Peyer's patch (tissue), 4 donors: ENCODE results near the gene FAM151B. TPM values are rescaled to one million over a fixed set of nuclear protein-coding genes. Genes with fewer than 3 reads are reported as not detected.
A peak's percentile ranks its signal among the peaks of the same experiment; 100 is the strongest.

ENCODE experiments used
- DNase-seq, 3 donors: peaks; one replicate each; pipeline ENCODE4 v3.0.0-alpha.2; 2017 to 2019
- H3K27ac ChIP-seq, 4 donors: fragments of 200-600 bp; sonication (generic); one replicate each; pipeline ENCODE4 v1.5.1; 2016 to 2019
- H3K27me3 ChIP-seq, 2 donors: fragments of 200-600 bp; sonication (generic); one replicate each; pipeline ENCODE4 v1.5.1; 2019
- H3K36me3 ChIP-seq, 3 donors: fragments of 200-600 bp; sonication (generic); one replicate each; pipeline ENCODE4 v1.5.1; 2016 to 2019
- H3K4me1 ChIP-seq, 4 donors: fragments of 200-600 bp; sonication (generic); one replicate each; pipeline ENCODE4 v1.5.1; 2016 to 2019
- H3K4me3 ChIP-seq, 4 donors: fragments of 200-600 bp; sonication (generic); 1 replicate in 3 of 4; 2 replicates in 1 of 4; pipeline ENCODE4 v1.5.1; 2016 to 2019; ENCODE audit warnings: mild to moderate bottlenecking in 1 of 4
- H3K9me3 ChIP-seq, 4 donors: fragments of 200-600 bp; sonication (generic); one replicate each; pipeline ENCODE4 v1.5.1; 2016 to 2019; ENCODE audit warnings: mild to moderate bottlenecking in 1 of 4
- CTCF ChIP-seq, 6 experiments: fragments of 450-650 bp in 4 of 6; fragments of 200-600 bp in 2 of 6; sonication (generic) in 1 of 6; IDR thresholded peaks; one replicate each; pipeline ENCODE4 v1.5.1; 2017 to 2019; ENCODE audit warnings: antibody characterized with exemption in 6 of 6, mild to moderate bottlenecking in 3 of 6, moderate library complexity in 1 of 6
- POLR2A ChIP-seq, 2 donors: fragments of 450-650 bp; IDR thresholded peaks; one replicate each; pipeline ENCODE4 v1.5.1; 2017; ENCODE audit warnings: antibody characterized with exemption in 2 of 2, mild to moderate bottlenecking in 2 of 2, moderate library complexity in 2 of 2
- total RNA-seq, 4 donors: library from RNA; depleted of rRNA; stranded (reverse); fragments of >200 nt; gene quantifications; one replicate each; pipeline ENCODE4 v1.1.0, GENCODE V29; 2016

FAM151B gene
- total RNA-seq, 4 donors from 2014 or later = 0.35 to 11.6 (median 2.5) TPM

DNA sequence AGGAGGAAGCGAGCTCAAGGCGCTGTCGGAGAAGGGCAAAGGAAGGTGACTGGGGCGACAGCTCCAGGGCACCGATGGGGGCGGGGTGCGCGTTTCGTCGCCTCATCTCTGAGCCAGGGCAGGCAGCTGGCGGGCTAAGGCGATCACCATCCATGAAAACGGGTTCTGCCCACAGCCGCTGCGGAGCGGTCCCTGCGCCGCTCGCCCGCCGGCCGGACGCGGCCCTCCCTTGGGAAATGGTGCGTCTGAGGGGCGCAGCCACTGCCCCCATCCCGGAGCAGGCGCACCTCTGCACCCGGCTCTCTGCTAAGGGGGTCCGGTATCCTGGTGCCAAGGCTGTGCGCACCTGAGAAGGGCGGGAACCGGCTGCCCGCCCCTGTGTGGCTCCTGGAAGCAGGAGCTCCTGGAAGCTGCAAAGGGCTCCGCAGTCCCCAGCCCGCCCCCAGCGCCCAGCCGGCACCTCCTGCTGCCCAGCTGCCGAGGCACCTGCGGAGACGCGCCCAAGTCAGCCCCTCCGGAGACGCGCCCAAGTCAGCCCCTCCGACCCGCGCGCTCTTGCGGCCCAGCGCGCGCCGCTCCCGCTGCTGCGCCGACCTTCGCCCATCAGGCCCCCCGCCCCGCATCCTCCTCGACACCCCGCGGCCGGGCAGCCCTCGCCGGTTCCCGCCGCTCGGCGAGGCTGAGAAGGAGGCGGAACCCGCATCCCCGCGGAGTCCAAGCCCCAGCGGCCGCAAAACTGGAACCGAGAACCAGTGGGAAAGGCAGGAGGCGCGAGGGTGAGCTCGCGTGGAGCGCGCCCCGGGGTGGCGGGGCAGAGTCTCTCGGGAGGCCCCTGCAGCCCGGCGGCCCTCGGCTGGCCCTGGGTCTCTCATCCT, 81.4 kb downstream of the FAM151B start:
- H3K27me3 ChIP-seq = peaks cover 0 to 13% of the 10 kb centered on the region in 2 donors
- DNase-seq = no peak

DNA sequence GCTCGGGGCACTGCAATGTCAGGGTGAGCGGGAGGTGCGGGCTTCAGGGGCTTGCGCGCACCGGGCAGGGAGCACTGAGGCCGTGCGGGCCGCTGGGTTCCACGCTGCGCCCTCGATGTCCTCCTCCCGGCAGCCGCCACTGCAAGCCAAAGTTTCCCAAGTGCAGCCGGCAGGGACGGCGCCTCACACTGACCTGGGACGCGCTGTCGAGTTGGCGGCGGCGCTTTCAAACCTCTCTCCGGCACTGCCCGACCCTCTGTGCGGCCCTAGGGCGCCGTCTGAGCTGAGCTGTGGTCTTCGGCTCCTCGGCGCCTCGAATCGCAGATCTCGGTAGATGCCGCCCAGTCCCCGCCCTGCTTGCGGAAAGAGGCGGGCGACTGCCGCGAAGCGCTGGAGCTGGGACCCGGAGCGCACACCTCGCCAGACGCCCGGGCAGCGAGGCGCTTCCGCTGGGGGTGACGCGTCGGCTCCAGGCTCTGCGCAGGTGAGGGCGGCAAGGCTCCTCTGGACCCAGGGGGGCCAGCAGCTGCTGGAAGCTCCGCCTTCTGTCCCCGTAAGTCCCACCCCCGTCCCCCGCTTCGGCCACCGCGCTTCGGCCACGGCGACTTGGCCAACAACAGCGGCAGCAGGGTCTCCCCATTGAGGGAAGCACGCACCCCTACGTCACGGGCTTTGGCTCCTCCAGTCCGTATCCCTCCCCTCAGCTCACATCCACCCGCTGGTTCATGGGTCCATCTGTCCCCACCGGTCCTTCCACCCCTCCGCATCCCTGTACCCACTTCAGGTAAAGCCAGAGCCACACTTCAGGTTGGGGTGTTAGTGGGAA, 82.3 kb downstream of the FAM151B start, which contains the start of gene ANKRD34B:
Gene ANKRD34B, minus strand, starts transcription at position 320 of the 826 bp plus-strand sequence. CDS start 10,261 bp downstream, outside the sequence.
- Histone ChIP-seq H3K4me3 (peak within 1 kb of the TSS in 3 of 4 donors; percentile 20 to 33 (median 26)), H3K9me3 (no peaks in the 10 kb centered on the region), H3K36me3 (no peaks in the 10 kb centered on the region), H3K4me1 (peaks cover 0 to 17% (median 7%) of the 10 kb centered on the region in 4 donors), H3K27me3 (peaks cover 0 to 13% of the 10 kb centered on the region in 2 donors), H3K27ac (no peak within 1 kb of the TSS)
- TF ChIP-seq CTCF (IDR thresholded peaks at IDR 0.05) = no peak
- DNase-seq = no peak

More for the DNA sequence above, 81.4 kb downstream of the FAM151B start:
- H3K9me3 ChIP-seq = no peaks in the 10 kb centered on the region
- peaks cover 0 to 17% (median 7%) of the 10 kb centered on the region in 4 donors for H3K4me1 ChIP-seq
- H3K4me3 ChIP-seq = peak overlapping the region in 3 of 4 donors; percentile 20 to 33 (median 26)
- H3K36me3 ChIP-seq = no peaks in the 10 kb centered on the region
- H3K27ac ChIP-seq = no peak overlapping the region
- no peak for TF ChIP-seq POLR2A (IDR thresholded peaks at IDR 0.05)
- TF ChIP-seq CTCF (IDR thresholded peaks at IDR 0.05) = no peak

DNA sequence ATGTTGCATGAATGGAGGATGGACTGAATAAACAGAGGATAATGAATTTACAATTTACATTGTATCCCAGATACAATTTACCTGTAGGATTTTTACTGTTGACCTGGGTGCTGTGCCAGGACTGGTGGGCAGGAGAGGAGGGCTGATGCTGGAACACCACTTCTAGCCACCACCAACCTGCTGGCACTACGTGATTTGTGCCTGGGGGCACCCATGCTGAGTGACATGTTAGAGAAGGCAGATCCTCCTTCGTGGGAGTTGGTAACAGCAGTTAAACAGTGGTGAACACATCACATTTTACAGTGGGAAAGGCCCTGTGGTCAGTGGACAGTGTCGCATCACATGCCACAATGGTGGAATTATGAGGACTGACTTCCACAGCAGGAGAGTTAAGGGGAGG, 85.2 kb downstream of the FAM151B start:
- DNase-seq = no peak
- no peak overlapping the region for H3K4me3 ChIP-seq
- peaks cover 0 to 13% of the 10 kb centered on the region in 2 donors for H3K27me3 ChIP-seq
- no peaks in the 10 kb centered on the region for H3K9me3 ChIP-seq
- no peak overlapping the region for H3K27ac ChIP-seq
- no peak for TF ChIP-seq POLR2A (IDR thresholded peaks at IDR 0.05)
- TF ChIP-seq CTCF (IDR thresholded peaks at IDR 0.05) = no peak
- H3K4me1 ChIP-seq = peaks cover 0 to 17% (median 7%) of the 10 kb centered on the region in 4 donors
- no peaks in the 10 kb centered on the region for H3K36me3 ChIP-seq

GRCh38 chr5:80576383-80576782, 88.5 kb downstream of the FAM151B start:
- H3K36me3 ChIP-seq = no peaks in the 10 kb centered on the region
- no peaks in the 10 kb centered on the region for H3K9me3 ChIP-seq
- H3K4me3 ChIP-seq = no peak overlapping the region
- DNase-seq = no peak
- TF ChIP-seq POLR2A (IDR thresholded peaks at IDR 0.05) (no peak), CTCF (IDR thresholded peaks at IDR 0.05) (no peak)
- H3K27ac ChIP-seq = no peak overlapping the region
- H3K27me3 ChIP-seq = no peaks in the 10 kb centered on the region
- H3K4me1 ChIP-seq = no peaks in the 10 kb centered on the region

- Histone ChIP-seq H3K4me3 (no peak overlapping the region), H3K27ac (no peak overlapping the region), H3K36me3 (no peaks in the 10 kb centered on the region), H3K27me3 (no peaks in the 10 kb centered on the region), H3K4me1 (no peaks in the 10 kb centered on the region), H3K9me3 (no peaks in the 10 kb centered on the region)
- TF ChIP-seq CTCF (IDR thresholded peaks at IDR 0.05) = no peak
- TF ChIP-seq POLR2A (IDR thresholded peaks at IDR 0.05) = no peak
- no peak for DNase-seq
Observed at GRCh38 chr5:80577707-80578106, 89.8 kb downstream of the FAM151B start.
